ENCODE data around the gene TFAP2C.

The TFAP2C gene

GRCh38 chr20:56631318-56631989 lies 2.3 kb downstream of the TFAP2C start:
- H3K27me3 ChIP-seq (replicated peaks; ENCODE audit: control insufficient read depth, insufficient read depth, low read length): no peaks in the 10 kb centered on the region; the same call in none of the 2 replicates
- DNase-seq (ENCODE audit: extremely low read depth, insufficient read length): no peak
- no peak overlapping the region for H3K4me3 ChIP-seq (replicated peaks; ENCODE audit: low read depth, low read length)
- no peak for TF ChIP-seq CTCF (IDR thresholded peaks at IDR 0.05; ENCODE audit: insufficient read depth, low read length, poor library complexity, severe bottlenecking)
- no peaks in the 10 kb centered on the region for H3K36me3 ChIP-seq (ENCODE audit: control insufficient read depth, insufficient read depth, low read length)

DNA sequence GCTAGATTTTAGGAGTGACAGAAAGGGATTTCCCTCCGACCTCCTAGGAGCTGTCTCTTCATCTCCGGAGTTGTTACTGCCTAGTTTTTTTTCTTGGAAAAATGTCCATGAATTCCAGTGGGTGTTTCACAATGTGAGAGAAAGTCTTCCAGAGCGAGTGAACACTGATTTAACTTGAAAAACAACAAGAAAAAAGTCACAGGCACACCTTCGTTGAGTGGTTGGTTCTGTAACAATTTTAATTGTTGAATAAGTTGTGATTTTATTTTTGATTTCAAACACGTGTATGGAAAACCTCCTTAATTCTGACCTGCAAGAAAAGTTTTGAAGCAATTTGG lies 2.9 kb downstream of the TFAP2C start:
- Histone ChIP-seq H3K27me3 (replicated peaks; ENCODE audit: control insufficient read depth, insufficient read depth, low read length) (no peaks in the 10 kb centered on the region; the same call in none of the 2 replicates), H3K36me3 (ENCODE audit: control insufficient read depth, insufficient read depth, low read length) (no peaks in the 10 kb centered on the region), H3K4me3 (replicated peaks; ENCODE audit: low read depth, low read length) (no peak overlapping the region)
- TF ChIP-seq CTCF (IDR thresholded peaks at IDR 0.05; ENCODE audit: insufficient read depth, low read length, poor library complexity, severe bottlenecking): no peak
- no peak for DNase-seq (ENCODE audit: extremely low read depth, insufficient read length)

DNA sequence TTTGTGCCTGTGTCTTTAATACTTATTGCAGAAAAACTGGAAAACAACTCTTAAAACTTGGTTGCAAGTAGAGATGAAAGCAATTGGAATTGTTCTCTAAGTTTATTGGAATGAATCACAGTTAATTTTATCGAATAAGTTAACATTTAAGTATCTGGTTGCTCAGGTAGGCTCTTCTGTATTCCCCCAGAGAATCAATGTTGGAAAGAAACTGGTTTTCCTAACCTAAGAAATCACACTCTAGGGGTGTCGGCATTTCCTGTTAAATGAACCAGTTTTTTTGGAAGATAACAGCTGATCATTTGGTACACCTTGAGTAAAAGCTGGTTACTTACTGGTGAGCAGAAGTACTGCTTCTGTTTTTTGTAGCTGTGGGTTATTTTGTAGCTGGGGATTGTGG lies 5.2 kb downstream of the TFAP2C start:
- TF ChIP-seq CTCF (IDR thresholded peaks at IDR 0.05; ENCODE audit: insufficient read depth, low read length, poor library complexity, severe bottlenecking): no peak
- no peak for DNase-seq (ENCODE audit: extremely low read depth, insufficient read length)
- Histone ChIP-seq H3K27me3 (replicated peaks; ENCODE audit: control insufficient read depth, insufficient read depth, low read length) (no peaks in the 10 kb centered on the region; the same call in none of the 2 replicates), H3K4me3 (replicated peaks; ENCODE audit: low read depth, low read length) (no peak overlapping the region), H3K36me3 (ENCODE audit: control insufficient read depth, insufficient read depth, low read length) (no peaks in the 10 kb centered on the region)

DNA sequence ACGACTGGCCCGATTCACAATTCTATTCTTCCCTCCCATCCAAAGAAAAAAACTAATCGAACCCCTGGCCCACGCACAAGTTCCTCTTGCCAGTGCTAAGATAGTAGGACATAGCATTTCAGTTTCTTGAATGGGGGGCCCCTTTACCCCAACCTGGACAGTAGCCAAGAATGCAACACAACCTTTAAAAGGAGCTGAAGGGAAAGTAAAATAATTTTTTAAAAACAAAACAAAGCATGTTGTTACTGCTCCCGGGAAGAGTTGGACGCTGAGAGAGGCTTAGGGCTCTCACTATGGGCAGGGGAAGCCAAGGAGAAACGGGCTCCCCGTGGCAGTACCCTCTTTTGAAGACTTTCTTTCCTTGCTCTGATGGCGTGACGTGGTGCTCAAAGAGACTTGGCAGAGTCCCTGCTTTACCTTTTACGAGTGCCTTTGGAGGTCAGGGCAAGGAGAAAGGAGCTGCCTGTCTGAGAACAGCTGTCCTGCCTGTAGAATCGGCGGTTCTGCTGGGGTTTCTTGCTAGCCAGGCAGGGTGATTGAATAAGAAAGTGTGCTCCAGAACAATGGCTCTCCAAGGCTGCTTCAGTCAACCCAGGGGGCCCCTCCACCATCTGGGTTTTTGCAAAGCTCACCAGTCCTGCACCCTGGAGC lies 5.8 kb downstream of the TFAP2C start:
- Histone ChIP-seq H3K36me3 (ENCODE audit: control insufficient read depth, insufficient read depth, low read length) (no peaks in the 10 kb centered on the region), H3K4me3 (replicated peaks; ENCODE audit: low read depth, low read length) (no peak overlapping the region), H3K27me3 (replicated peaks; ENCODE audit: control insufficient read depth, insufficient read depth, low read length) (no peaks in the 10 kb centered on the region; the same call in none of the 2 replicates)
- no peak for TF ChIP-seq CTCF (IDR thresholded peaks at IDR 0.05; ENCODE audit: insufficient read depth, low read length, poor library complexity, severe bottlenecking)
- no peak for DNase-seq (ENCODE audit: extremely low read depth, insufficient read length)

- H3K4me3 ChIP-seq (replicated peaks; ENCODE audit: low read depth, low read length): no peak overlapping the region
- no peaks in the 10 kb centered on the region; the same call in none of the 2 replicates for H3K27me3 ChIP-seq (replicated peaks; ENCODE audit: control insufficient read depth, insufficient read depth, low read length)
- no peaks in the 10 kb centered on the region for H3K36me3 ChIP-seq (ENCODE audit: control insufficient read depth, insufficient read depth, low read length)
- no peak for TF ChIP-seq CTCF (IDR thresholded peaks at IDR 0.05; ENCODE audit: insufficient read depth, low read length, poor library complexity, severe bottlenecking)
- DNase-seq (ENCODE audit: extremely low read depth, insufficient read length): no peak
Observed at GRCh38 chr20:56636716-56637115, 7.6 kb downstream of the TFAP2C start.

Measured in GM06990 (cell line).